Panc1 (cell line): ENCODE results near the gene PET100. TPM values are rescaled to one million over a fixed set of nuclear protein-coding genes. Genes with fewer than 3 reads are reported as not detected.
A peak's percentile ranks its signal among the peaks of the same experiment; 100 is the strongest.

Source experiments
- ATAC-seq: fragments of 200-7000 bp; cut with Tn5 transposase; 2 replicates; pipeline ENCODE4 v1.9.1; 2020; ENCODE audit warnings: mild to moderate bottlenecking, moderate library complexity
- BruUV-seq: library from RNA; stranded (reverse); fragments of 400-500 nt; replicated peaks from 2 replicates; lab custom pipeline; 2021; lab: Mats Ljungman, UMichigan
- CTCF ChIA-PET: fragments of 300-600 bp; sonication (Branson Sonifier 250); formaldehyde crosslinking; loops from one replicate; lab custom pipeline; 2022; ENCODE audit warnings: antibody characterized with exemption; lab: Charles Lee
- POLR2A ChIA-PET: fragments of 300-600 bp; sonication (Branson Sonifier 250); formaldehyde crosslinking; loops from one replicate; lab custom pipeline; 2022; ENCODE audit warnings: antibody characterized with exemption; lab: Charles Lee
- DNase-seq: peaks from one replicate; pipeline ENCODE4 v3.0.0-alpha.2; 2010; ENCODE audit warnings: low read depth, low spot score
- H3K27ac ChIP-seq: 2 replicates; pipeline ENCODE4 v1.5.1; 2011; ENCODE audit warnings: mild to moderate bottlenecking, low read length, inconsistent platforms
- H3K27me3 ChIP-seq: fragments of 200-500 bp; sonication (Bioruptor generic); 2 replicates; pipeline ENCODE4 v1.6.0; 2014; ENCODE audit warnings: low read length, inconsistent platforms; ENCODE audit not compliant: control insufficient read depth, insufficient read depth
- H3K36me3 ChIP-seq: fragments of 200-500 bp; sonication (Bioruptor generic); 2 replicates; pipeline ENCODE4 v1.5.1; 2014; ENCODE audit warnings: inconsistent platforms, mild to moderate bottlenecking, low read length, moderate library complexity; ENCODE audit not compliant: control insufficient read depth, insufficient read depth
- H3K4me1 ChIP-seq: 2 replicates; pipeline ENCODE4 v1.5.1; 2011; ENCODE audit warnings: inconsistent platforms, mild to moderate bottlenecking, low read length, moderate library complexity; ENCODE audit not compliant: control insufficient read depth, insufficient read depth
- H3K4me3 ChIP-seq, 2 experiments: 2 replicates each; pipeline ENCODE4 v1.5.1; 2011 to 2012; ENCODE audit warnings: low read depth in 2 of 2, low read length in 2 of 2, mild to moderate bottlenecking in 2 of 2, inconsistent platforms in 1 of 2, moderate library complexity in 1 of 2
- H3K9me3 ChIP-seq: fragments of 200-500 bp; sonication (Bioruptor generic); 2 replicates; pipeline ENCODE4 v1.5.1; 2014; ENCODE audit warnings: low read depth, mild to moderate bottlenecking, inconsistent platforms, low read length, moderate library complexity; ENCODE audit not compliant: control insufficient read depth, insufficient read depth
- CTCF ChIP-seq: fragments of 450-650 bp; IDR thresholded peaks from 2 replicates; pipeline ENCODE4 v1.5.1; 2017; ENCODE audit warnings: mild to moderate bottlenecking
- POLR2AphosphoS5 ChIP-seq: IDR thresholded peaks from 2 replicates; pipeline ENCODE4 v1.6.1; 2012; ENCODE audit warnings: mild to moderate bottlenecking, low read depth, low read length, moderate library complexity
- REST ChIP-seq, 2 experiments: IDR thresholded peaks; 2 replicates each; pipeline ENCODE4 v1.6.1; 2011 to 2012; ENCODE audit warnings: low read depth in 2 of 2, control low read depth in 1 of 2, low read length in 1 of 2, mild to moderate bottlenecking in 1 of 2, moderate library complexity in 1 of 2; ENCODE audit not compliant: insufficient read depth in 1 of 2
- SIN3A ChIP-seq: IDR thresholded peaks from 2 replicates; pipeline ENCODE4 v1.6.1; 2012; ENCODE audit warnings: low read depth, mild to moderate bottlenecking, low read length, moderate library complexity, borderline replicate concordance; ENCODE audit not compliant: insufficient read depth
- TCF7L2 ChIP-seq: IDR thresholded peaks from 2 replicates; pipeline ENCODE4 v1.6.1; 2011; ENCODE audit warnings: mild to moderate bottlenecking, low read depth, low read length, inconsistent platforms
- in situ Hi-C: cut with HindIII; loops from 2 replicates; pipeline ENCODE4 v1.10.0; 2016; ENCODE audit warnings: low sequenced_read_pairs, low pct_unique_long_range_greater_than_20kb
- intact Hi-C: fragments of 100-400 bp; cut with micrococcal nuclease; formaldehyde crosslinking; loops from one replicate; pipeline ENCODE4 v1.10.0; 2022; ENCODE audit not compliant: unreplicated experiment
- total RNA-seq: library from RNA; stranded (reverse); gene quantifications from one replicate; pipeline ENCODE4 v1.2.1, GENCODE V29; 2021; ENCODE audit not compliant: unreplicated experiment

The PET100 gene
- total RNA-seq, 1 experiment from 2014 or later: 109 TPM

- Histone ChIP-seq H3K27me3 (no peaks in the 10 kb centered on the region), H3K9me3 (no peaks in the 10 kb centered on the region), H3K36me3 (no peaks in the 10 kb centered on the region), H3K27ac (peak overlapping the region; percentile 73), H3K4me3 (peak overlapping the region; percentile 62 to 78), H3K4me1 (no peaks in the 10 kb centered on the region; the same call in 1 of the 2 replicates)
- TF ChIP-seq SIN3A (no peak), POLR2AphosphoS5 (no peak)
- peak; percentile 61 for ATAC-seq
- in situ Hi-C loops: no loop called here
- ChIA-PET CTCF (no interaction called here), POLR2A (interaction anchor here (0.5 kb wide), 1 partner anchor 12 kb away, joined by 3 read pairs; no protein-coding TSS in a partner anchor)
- BruUV-seq: no TSS peak
- intact Hi-C loops: no loop called here
- no peak for DNase-seq
Measured at GRCh38 chr19:7637374-7638256, 8.0 kb downstream of the PET100 start.

- TF ChIP-seq TCF7L2 (no peak), POLR2AphosphoS5 (no peak), REST (IDR thresholded peaks at IDR 0.05; ENCODE audit: insufficient read depth in 1 of 2, low read depth in 2 of 2, low read length in 1 of 2) (no peak)
- Histone ChIP-seq H3K4me1 (no peaks in the 10 kb centered on the region; the same call in 1 of the 2 replicates), H3K27me3 (no peaks in the 10 kb centered on the region), H3K36me3 (no peaks in the 10 kb centered on the region), H3K4me3 (no peak overlapping the region), H3K9me3 (no peaks in the 10 kb centered on the region), H3K27ac (no peak overlapping the region)
- ChIA-PET CTCF (no interaction called here), POLR2A (interaction anchor here (0.6 kb wide), 1 partner anchor 18 kb away, joined by 3 read pairs; no protein-coding TSS in a partner anchor)
- intact Hi-C loops: no loop called here
- ATAC-seq: no peak
- no TSS peak for BruUV-seq
- DNase-seq: no peak
- in situ Hi-C loops: no loop called here
Measured at GRCh38 chr19:7638802-7639465, 9.3 kb downstream of the PET100 start.

GRCh38 chr19:7639863-7640348, 10.3 kb downstream of the PET100 start:
- Histone ChIP-seq H3K27me3 (no peaks in the 10 kb centered on the region), H3K27ac (no peak overlapping the region), H3K36me3 (no peaks in the 10 kb centered on the region), H3K4me3 (no peak overlapping the region), H3K4me1 (no peaks in the 10 kb centered on the region; the same call in 1 of the 2 replicates), H3K9me3 (no peaks in the 10 kb centered on the region)
- TF ChIP-seq SIN3A: no peak
- TF ChIP-seq TCF7L2: no peak
- TF ChIP-seq CTCF: no peak
- TF ChIP-seq REST (IDR thresholded peaks at IDR 0.05; ENCODE audit: insufficient read depth in 1 of 2, low read depth in 2 of 2, low read length in 1 of 2): no peak
- no peak for TF ChIP-seq POLR2AphosphoS5
- BruUV-seq: no TSS peak
- intact Hi-C loops: no loop called here
- ChIA-PET CTCF (no interaction called here), POLR2A (interaction anchor here (0.6 kb wide), 1 partner anchor 17 kb away, joined by 3 read pairs; no protein-coding TSS in a partner anchor)
- in situ Hi-C loops: no loop called here
- no peak for ATAC-seq
- no peak for DNase-seq
